ENCODE data around the gene BTBD7.
"Not testable (repeated sequence)": the region's sequence is repeated elsewhere in the genome, so short reads cannot be mapped to it uniquely, and the experiment has no call there.

The BTBD7 gene, protein sequence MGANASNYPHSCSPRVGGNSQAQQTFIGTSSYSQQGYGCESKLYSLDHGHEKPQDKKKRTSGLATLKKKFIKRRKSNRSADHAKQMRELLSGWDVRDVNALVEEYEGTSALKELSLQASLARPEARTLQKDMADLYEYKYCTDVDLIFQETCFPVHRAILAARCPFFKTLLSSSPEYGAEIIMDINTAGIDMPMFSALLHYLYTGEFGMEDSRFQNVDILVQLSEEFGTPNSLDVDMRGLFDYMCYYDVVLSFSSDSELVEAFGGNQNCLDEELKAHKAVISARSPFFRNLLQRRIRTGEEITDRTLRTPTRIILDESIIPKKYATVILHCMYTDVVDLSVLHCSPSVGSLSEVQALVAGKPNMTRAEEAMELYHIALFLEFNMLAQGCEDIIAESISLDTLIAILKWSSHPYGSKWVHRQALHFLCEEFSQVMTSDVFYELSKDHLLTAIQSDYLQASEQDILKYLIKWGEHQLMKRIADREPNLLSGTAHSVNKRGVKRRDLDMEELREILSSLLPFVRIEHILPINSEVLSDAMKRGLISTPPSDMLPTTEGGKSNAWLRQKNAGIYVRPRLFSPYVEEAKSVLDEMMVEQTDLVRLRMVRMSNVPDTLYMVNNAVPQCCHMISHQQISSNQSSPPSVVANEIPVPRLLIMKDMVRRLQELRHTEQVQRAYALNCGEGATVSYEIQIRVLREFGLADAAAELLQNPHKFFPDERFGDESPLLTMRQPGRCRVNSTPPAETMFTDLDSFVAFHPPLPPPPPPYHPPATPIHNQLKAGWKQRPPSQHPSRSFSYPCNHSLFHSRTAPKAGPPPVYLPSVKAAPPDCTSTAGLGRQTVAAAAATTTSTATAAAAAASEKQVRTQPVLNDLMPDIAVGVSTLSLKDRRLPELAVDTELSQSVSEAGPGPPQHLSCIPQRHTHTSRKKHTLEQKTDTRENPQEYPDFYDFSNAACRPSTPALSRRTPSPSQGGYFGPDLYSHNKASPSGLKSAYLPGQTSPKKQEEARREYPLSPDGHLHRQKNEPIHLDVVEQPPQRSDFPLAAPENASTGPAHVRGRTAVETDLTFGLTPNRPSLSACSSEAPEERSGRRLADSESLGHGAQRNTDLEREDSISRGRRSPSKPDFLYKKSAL

DNA sequence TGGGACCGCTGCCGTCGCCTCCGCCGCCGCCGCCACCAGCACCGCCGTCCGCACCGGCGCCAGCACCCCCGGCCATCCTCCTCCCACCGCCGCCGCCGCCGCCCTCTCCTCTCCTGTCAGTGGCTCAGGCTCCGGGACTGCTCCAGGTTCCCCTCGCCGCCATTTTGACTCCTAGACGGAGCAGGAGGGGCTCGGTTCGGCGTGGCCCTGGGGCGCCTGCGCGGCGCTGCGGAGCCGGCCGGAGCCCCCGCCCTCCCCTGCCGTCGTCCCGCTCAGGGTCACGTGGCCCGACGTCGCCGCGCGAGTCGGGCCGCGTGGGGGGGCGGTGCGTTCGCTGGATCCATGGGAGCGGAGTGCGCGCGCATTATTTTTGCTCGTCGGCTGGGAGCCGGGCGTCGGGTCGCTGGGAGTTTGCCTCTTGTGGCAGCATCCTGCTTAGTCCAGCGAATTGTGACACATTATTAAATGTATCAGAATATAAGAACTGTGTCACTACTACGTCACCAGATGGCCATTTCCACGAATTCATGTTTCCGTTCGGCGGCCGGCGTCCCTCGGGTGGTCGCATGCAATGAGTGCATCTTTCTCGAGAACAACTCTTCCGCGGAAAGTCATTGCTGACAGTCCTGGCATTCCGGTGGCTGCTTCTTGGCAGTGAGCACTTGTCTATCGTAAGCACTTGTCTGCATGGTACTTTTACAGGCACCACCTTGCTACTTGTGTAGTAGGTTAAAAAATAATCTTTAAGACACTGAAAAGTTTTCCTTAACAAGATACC lies at the start of gene BTBD7:
Gene BTBD7 (minus strand): TSS at position 184 of the 778 bp plus-strand sequence. CDS start 36,985 bp downstream, outside the sequence.
- peak; percentile 89 to 95 for DNase-seq (ENCODE audit: low read depth in 2 of 2)

DNA sequence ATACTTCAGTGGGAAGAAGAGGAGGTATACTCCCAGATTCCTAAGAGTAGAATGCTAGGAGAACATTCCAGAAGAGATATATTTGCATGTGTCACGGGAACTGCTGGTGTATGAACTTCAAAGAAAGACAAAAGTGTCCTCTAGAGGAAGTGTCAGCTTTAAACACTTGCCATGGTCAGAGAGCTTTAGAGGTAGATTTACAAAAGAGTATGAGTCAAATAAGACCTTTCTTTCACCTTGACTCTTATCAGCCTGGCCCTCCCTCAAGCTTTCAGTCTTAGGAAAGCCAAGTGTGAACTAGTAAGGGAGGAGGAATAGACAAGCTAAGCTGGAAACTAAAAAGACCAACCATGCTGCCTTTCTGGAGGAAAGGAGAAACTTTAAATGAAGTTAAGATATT lies 48.8 kb upstream of the BTBD7 start:
- DNase-seq (ENCODE audit: low read depth in 2 of 2): no peak

- DNase-seq (ENCODE audit: low read depth in 2 of 2): no peak
These were observed 47.0 kb upstream of the BTBD7 start for GRCh38 chr14:93379831-93380230.

- no peak for DNase-seq (ENCODE audit: low read depth in 2 of 2)
These were observed 42.9 kb upstream of the BTBD7 start for GRCh38 chr14:93375673-93376156.

DNA sequence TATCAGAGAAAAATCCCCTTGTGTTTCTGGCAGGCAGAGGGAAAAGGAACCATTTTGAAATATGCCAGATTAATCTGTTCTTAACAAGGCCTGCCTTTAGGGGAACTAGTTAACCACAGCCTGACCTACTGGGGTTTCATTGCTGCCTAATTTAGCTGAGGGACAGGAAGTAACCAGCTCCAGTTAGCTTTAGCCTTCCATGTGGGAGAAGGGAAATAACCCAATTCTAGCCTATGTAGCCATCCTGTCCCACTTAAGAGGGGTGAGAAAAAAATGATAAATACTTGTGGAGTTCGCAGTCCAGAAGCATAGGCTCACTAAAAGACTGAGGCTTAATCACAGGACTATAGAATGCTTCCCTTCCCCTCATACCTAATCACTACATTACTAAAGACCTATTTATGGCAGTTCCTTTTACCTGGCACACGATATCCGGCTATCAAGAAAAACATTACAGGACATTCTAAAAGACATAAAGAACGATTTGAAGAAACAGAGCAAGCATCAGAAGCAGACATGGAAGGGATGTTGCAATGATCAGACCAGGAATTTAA lies 37.0 kb upstream of the BTBD7 start:
- no peak for DNase-seq (ENCODE audit: low read depth in 2 of 2)

GRCh38 chr14:93368996-93369712 lies 36.3 kb upstream of the BTBD7 start:
- no peak for DNase-seq (ENCODE audit: low read depth in 2 of 2)

DNA sequence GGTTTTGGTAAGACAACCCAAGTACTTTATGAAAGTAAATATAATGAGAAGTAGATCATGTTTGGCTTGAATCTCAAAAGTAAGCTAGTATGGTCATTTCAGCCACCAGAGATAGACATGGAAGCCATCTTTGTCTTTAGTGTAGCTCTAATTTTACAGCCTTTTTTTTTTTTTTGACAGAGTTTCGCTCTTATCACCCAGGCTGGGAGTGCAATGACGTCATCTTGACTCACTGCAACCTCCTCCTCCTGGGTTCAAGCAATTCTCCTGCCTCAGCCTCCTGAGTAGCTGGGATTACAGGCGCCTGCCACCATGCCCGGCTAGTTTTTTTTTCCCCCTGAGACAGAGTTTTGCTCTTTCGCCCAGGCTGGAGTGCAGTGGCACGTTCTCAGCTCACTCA lies 22.0 kb upstream of the BTBD7 start:
- DNase-seq (ENCODE audit: low read depth in 2 of 2): not testable (repeated sequence)

DNA sequence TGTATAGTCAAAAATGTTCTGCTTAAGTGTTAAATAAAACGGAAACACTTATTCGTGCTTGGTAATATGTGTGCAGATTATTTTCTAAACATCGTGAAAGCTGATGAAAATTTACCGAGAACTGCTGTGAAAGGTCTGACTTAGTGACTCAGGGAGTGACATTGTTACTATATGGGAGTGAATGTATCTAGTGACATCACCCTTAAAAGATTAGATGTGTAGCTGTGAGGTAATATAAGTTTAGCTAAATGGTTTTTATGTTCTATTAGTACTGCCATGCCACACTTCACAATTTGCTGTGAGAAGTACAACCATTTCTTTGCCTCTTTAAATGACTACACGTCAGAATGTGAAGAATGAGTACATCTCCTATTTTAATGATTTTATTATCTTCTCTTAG lies 15.5 kb upstream of the BTBD7 start:
- DNase-seq (ENCODE audit: low read depth in 2 of 2): no peak

DNA sequence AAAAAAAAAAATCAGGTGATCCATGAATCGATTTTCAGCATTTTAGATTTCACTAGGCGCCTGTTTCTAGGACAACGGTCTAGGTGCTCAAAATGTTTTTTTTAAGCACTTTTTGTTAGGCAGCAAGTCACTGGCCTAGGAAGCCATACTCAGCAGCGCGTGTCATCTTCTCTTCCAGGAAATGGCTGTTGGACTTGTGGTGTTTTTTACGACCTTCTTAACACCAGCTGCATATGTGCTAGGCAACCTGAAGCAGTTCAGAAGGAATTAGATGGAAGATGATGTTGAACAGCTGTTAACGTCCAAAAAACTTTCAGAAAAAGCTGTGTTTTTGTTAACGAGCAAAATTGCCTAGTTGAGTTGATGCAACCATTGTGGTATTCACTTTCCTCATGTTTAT lies 15.0 kb upstream of the BTBD7 start:
- DNase-seq (ENCODE audit: low read depth in 2 of 2): no peak

DNA sequence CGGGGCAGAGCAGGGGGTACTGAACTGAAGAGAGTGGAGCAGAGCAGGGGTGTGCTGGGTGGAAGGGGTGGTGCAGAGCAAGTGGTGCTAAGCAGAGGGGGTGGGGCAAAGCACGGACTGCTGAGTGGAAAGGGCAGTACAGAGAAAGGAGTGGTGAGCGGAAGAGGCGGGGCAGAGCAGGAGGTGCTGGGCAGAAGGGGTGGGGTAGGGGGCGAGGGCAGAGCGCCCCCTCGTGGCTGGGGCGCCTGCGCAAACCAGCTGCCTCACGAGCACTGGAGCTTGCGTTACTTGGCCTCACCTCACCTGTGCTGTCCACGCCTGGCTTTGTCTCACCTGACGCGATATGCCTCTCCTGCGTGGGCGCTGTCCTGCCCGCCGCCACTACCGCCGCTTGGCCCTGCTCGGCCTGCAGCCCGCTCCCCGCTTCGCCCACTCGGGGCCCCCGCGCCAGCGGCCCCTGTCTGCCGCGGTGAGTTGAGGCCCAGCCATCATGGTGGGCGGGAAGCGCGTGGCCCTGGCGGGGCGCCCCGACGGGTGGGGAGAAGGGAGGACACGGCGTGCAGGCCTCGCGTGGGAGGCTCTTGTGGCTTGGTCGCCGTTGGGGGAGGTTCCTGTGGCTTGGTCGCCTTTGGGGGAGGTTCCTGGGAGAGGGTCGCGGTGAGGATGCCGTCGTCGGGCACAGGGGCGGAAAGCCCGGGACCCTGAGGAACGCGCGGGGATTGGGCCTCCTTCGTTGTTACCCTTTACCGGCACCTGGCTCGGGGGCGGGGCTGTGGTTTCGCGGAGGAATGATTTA lies 14.3 kb upstream of the BTBD7 start, which contains the start of gene COX8C:
Gene COX8C (plus strand): TSS at position 257 of the 796 bp plus-strand sequence. CDS start 87 bp downstream, at position 344.
- DNase-seq (ENCODE audit: low read depth in 2 of 2): no peak

- DNase-seq (ENCODE audit: low read depth in 2 of 2): no peak
These were observed 11.0 kb upstream of the BTBD7 start for GRCh38 chr14:93343797-93344196.

GRCh38 chr14:93343266-93343665 lies 10.4 kb upstream of the BTBD7 start:
- DNase-seq (ENCODE audit: low read depth in 2 of 2): no peak

DNA sequence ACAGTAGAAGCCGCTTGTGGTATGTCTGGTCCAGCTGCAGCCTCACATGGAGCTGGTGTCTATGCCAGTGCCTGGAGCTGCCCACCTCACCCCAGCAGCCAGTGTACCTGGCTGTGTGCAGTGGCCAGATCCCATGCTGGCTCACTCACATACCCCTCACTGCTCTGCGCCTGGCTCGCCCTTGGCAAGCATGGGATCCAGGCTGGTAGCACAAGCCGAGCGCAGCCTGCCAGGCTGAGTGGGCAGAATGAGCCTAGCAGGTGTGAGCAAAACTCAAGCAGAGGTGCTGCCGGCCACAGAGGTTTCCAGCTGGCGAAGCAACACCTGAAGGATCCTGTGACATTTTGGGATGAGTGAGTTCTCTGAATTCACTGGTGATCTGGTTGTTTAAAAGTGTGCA lies 5.0 kb upstream of the BTBD7 start:
- no peak for DNase-seq (ENCODE audit: low read depth in 2 of 2)

- no peak for DNase-seq (ENCODE audit: low read depth in 2 of 2)
These were observed 4.4 kb upstream of the BTBD7 start for GRCh38 chr14:93337143-93337753.

- DNase-seq (ENCODE audit: low read depth in 2 of 2): no peak
These were observed 831 bp upstream of the BTBD7 start for GRCh38 chr14:93333631-93334103.

DNA sequence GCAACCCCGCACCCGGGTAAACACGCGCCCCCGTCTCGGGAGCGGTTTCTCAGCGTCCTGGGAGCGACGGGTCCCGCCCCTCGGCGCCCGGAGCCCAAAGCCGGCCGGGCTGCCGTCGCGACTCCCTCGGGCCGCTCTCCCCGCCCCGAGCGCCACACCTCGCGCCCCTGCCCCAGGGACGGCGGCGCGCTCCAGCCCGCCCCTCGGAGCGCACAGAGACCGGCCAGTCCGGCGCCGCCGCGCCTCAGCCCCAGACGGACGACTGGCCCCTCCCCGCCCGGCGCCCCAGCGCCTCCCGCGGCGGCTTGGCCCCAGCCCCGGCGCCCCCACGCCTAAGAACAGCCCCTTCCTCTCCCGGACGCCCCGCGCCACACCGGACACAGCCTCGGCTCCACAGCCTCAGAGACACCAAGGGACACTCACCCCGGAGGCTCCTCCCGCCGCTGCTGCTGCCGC lies 411 bp downstream of the BTBD7 start:
- DNase-seq (ENCODE audit: low read depth in 2 of 2): peak; percentile 3 to 20

DNA sequence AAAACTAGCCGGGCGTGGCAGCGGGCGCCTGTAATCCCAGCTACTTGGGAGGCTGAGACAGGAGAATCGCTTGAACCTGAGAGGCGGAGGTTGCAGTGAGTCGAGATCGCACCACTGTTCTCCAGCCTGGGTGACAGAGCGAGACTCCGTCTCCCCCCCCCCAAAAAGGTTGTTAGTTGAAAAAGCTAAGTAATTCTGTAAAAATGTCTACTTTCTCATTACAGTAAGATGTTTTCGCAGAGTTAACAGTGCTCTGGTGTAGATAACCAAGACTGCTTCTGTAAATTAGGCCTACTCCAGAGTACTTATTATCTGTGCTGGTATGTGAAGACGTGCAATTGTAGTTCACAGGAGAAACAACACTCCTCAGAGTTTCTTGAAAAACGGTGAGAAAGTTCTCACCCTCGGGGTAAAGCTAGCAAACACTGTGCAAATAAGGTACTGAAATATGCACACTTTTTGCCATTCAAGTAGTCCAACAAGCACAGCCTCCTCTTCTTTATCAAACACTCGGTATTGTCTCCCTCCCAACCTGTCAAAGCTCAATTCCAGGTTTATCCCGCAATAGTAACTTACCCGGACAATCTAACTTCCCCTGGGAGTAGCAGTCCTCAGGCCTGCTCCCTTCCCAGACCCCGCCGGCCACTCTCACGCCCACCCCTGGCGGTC lies 974 bp downstream of the BTBD7 start:
- no peak for DNase-seq (ENCODE audit: low read depth in 2 of 2)
